Gastrocnemius medialis (tissue), 4 donors: ENCODE measurements around the gene CES4A. TPM values are rescaled to one million over a fixed set of nuclear protein-coding genes. Genes with fewer than 3 reads are reported as not detected.
"Not testable (repeated sequence)": the region's sequence is repeated elsewhere in the genome, so short reads cannot be mapped to it uniquely, and the experiment has no call there.

Experiments used
- ATAC-seq, 2 donors: fragments of 150-250 bp; one replicate each; pipeline ENCODE4 v1.9.1; 2016
- DNase-seq, 2 donors: peaks; one replicate each; pipeline ENCODE4 v3.0.0-alpha.2; 2019
- H3K27ac ChIP-seq, 4 donors: fragments of 200-600 bp; sonication (generic); 1 replicate in 1 of 4; 2 replicates in 3 of 4; pipeline ENCODE4 v1.5.1; 2016 to 2018; ENCODE audit warnings: mild to moderate bottlenecking in 2 of 4, moderate library complexity in 1 of 4
- H3K27me3 ChIP-seq, 3 donors: fragments of 200-600 bp; sonication (generic) in 2 of 3; 1 replicate in 1 of 3; 2 replicates in 2 of 3; pipeline versions ENCODE4 v1.5.1 to v1.6.0; 2016 to 2019; ENCODE audit warnings: mild to moderate bottlenecking in 1 of 3, moderate library complexity in 1 of 3
- H3K36me3 ChIP-seq, 2 donors: fragments of 200-600 bp; sonication (generic) in 1 of 2; one replicate each; pipeline ENCODE4 v1.5.1; 2017 to 2018
- H3K4me1 ChIP-seq, 2 donors: fragments of 200-600 bp; sonication (generic) in 1 of 2; one replicate each; pipeline ENCODE4 v1.5.1; 2016 to 2017; ENCODE audit warnings: mild to moderate bottlenecking in 2 of 2
- H3K4me3 ChIP-seq, 4 donors: fragments of 200-600 bp; sonication (generic) in 3 of 4; 1 replicate in 1 of 4; 2 replicates in 3 of 4; pipeline ENCODE4 v1.5.1; 2016 to 2019; ENCODE audit warnings: mild to moderate bottlenecking in 2 of 4
- H3K9me3 ChIP-seq, 3 donors: fragments of 200-600 bp; sonication (generic) in 2 of 3; 1 replicate in 1 of 3; 2 replicates in 2 of 3; pipeline ENCODE4 v1.5.1; 2016 to 2019
- POLR2A ChIP-seq, 2 donors: fragments of 450-650 bp; IDR thresholded peaks; one replicate each; pipeline ENCODE4 v1.6.1; 2017; ENCODE audit warnings: antibody characterized with exemption in 2 of 2, mild to moderate bottlenecking in 2 of 2, moderate library complexity in 2 of 2
- in situ Hi-C, 4 donors: fragments of 200-750 bp; cut with MboI; loops; one replicate each; pipeline versions ENCODE4 v1.15.0 to v1.8.0; 2017; ENCODE audit warnings: low sequenced_read_pairs in 4 of 4
- intact Hi-C: fragments of 100-400 bp; cut with DNase I; formaldehyde crosslinking; loops from one replicate; pipeline ENCODE4 v1.15.1; 2023; ENCODE audit warnings: low total_unique reads
- total RNA-seq, 4 donors: library from RNA; depleted of rRNA; stranded (reverse); fragments of >200 nt; gene quantifications; one replicate each; pipeline versions ENCODE4 v1.1.0 to v1.2.3, GENCODE V29; 2016
- TF ChIP-seq, protein P1 (sequence below), 5 experiments: fragments of 450-650 bp in 3 of 5; fragments of 200-600 bp in 2 of 5; sonication (generic) in 2 of 5; IDR thresholded peaks in 4 of 5; conservative IDR thresholded peaks in 1 of 5; 1 replicate in 4 of 5; 2 replicates in 1 of 5; pipeline ENCODE4 v1.5.1; 2016 to 2019; ENCODE audit warnings: antibody characterized with exemption in 5 of 5, mild to moderate bottlenecking in 3 of 5, moderate library complexity in 3 of 5

CES4A gene
- total RNA-seq, 4 donors from 2014 or later, result 12.0 to 82.7 (median 17.4) TPM

DNA sequence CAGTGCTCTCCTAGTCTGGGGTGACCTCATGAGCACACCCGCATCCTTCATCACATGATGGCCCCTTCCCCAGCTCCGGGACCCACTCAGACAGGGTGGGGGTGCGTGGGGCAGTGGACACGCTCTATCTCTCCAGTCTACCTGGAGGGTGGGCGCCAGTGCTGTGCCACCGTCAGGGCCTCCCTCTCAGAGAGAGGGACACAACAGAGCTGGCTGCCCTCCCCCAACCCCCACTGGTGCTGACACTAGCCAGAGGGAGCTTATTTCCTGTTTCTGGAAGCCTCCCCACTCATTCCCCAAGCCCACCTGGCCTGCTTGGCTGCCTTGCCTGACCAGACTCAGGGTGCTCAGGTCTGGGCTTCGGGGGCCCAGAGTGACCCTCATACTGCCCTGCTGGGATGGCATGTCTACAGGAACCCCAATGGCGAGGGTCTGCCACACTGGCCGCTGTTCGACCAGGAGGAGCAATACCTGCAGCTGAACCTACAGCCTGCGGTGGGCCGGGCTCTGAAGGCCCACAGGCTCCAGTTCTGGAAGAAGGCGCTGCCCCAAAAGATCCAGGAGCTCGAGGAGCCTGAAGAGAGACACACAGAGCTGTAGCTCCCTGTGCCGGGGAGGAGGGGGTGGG is 44.8 kb upstream of the CES4A start:
- peaks cover 0 to 10% of the 10 kb centered on the region in 2 donors for H3K4me1 ChIP-seq
- no peak overlapping the region for H3K27ac ChIP-seq
- H3K36me3 ChIP-seq, result peaks cover 0 to 55% of the 10 kb centered on the region in 2 donors
- in situ Hi-C loops (no loop called here), intact Hi-C loops (no loop called here)
- ATAC-seq, result no peak
- TF ChIP-seq POLR2A (IDR thresholded peaks at IDR 0.05), result no peak
- TF ChIP-seq, protein P1, sequence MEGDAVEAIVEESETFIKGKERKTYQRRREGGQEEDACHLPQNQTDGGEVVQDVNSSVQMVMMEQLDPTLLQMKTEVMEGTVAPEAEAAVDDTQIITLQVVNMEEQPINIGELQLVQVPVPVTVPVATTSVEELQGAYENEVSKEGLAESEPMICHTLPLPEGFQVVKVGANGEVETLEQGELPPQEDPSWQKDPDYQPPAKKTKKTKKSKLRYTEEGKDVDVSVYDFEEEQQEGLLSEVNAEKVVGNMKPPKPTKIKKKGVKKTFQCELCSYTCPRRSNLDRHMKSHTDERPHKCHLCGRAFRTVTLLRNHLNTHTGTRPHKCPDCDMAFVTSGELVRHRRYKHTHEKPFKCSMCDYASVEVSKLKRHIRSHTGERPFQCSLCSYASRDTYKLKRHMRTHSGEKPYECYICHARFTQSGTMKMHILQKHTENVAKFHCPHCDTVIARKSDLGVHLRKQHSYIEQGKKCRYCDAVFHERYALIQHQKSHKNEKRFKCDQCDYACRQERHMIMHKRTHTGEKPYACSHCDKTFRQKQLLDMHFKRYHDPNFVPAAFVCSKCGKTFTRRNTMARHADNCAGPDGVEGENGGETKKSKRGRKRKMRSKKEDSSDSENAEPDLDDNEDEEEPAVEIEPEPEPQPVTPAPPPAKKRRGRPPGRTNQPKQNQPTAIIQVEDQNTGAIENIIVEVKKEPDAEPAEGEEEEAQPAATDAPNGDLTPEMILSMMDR (IDR thresholded peaks at IDR 0.05 in 4 of 5, conservative IDR thresholded peaks at IDR 0.05 in 1 of 5), result no peak
- no peak overlapping the region for H3K4me3 ChIP-seq
- DNase-seq, result no peak
- H3K9me3 ChIP-seq, result no peaks in the 10 kb centered on the region
- H3K27me3 ChIP-seq, result no peaks in the 10 kb centered on the region

DNA sequence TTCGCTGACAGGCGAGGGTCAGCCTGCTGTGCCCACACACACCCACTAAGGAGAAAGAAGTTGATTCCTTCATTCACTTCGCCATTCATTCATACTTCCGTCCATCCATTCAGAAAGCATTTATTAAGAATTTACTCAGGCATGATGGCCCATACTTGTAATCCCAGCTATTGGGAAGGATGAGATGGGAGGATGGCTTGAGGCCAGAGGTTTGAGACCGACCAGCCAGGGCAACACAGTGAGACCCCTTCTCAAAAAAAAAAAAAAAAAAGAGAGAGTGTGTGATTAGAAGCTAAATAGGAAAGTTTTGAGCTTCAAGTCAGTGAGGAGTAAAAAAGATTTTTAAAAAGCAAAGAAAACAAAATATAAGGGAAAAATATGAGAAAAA is 44.3 kb upstream of the CES4A start:
- Histone ChIP-seq H3K4me1 (peaks cover 4 to 12% of the 10 kb centered on the region in 2 donors), H3K9me3 (no peaks in the 10 kb centered on the region), H3K36me3 (peaks cover 0 to 50% of the 10 kb centered on the region in 2 donors), H3K27ac (no peak overlapping the region), H3K27me3 (no peaks in the 10 kb centered on the region), H3K4me3 (no peak overlapping the region)
- ATAC-seq (no peak), DNase-seq (no peak)
- in situ Hi-C loops (no loop called here), intact Hi-C loops (no loop called here)
- no peak for TF ChIP-seq POLR2A (IDR thresholded peaks at IDR 0.05)
- TF ChIP-seq, protein P1 (IDR thresholded peaks at IDR 0.05 in 4 of 5, conservative IDR thresholded peaks at IDR 0.05 in 1 of 5), result no peak

DNA sequence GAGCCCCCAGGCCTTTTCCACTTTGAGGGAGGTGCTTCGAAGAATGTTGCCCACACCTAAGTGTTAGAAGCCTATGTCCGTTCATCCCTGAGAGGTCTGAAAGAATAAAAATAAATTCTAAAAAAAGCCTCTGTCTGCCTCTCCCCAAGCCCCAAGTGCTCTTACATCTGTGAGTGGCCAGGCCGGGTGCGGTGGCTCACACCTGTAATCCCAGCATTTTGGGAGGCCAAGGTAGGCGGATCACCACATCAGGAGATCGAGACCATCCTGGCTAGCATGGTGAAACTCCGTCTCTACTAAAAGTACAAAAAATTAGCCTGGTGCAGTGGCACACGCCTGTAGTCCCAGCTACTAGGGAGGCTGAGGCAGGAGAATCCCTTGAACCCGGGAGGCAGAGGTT is 43.4 kb upstream of the CES4A start:
- H3K27me3 ChIP-seq, H3K4me3 ChIP-seq, in situ Hi-C loops, H3K9me3 ChIP-seq, intact Hi-C loops, DNase-seq, ATAC-seq: not testable (repeated sequence)
- peak overlapping the region in 3 of 4 donors; percentile 6 to 22 (median 18) for H3K27ac ChIP-seq
- peaks cover 0 to 41% of the 10 kb centered on the region in 2 donors for H3K36me3 ChIP-seq
- H3K4me1 ChIP-seq, result peaks cover 10 to 14% of the 10 kb centered on the region in 2 donors

DNA sequence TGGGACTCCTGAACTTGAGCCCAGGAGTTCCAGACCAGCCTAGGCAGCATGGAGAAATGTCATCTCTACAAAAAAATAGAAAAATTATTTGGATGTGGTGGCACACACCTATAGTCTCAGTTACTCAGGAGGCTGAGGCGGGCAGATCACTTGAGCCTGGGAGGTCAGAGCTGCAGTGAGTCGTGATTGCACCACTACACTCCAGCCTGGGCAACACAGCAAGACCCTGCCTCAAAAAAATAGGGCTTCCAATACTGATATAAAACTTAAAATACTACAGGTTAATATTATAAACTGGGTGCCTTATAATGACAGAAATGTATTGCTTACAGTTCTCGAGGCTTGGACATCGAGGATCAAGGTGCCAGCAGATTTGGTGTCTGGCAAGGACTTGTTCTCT is 42.5 kb upstream of the CES4A start:
- no peaks in the 10 kb centered on the region for H3K27me3 ChIP-seq
- TF ChIP-seq, protein P1 (IDR thresholded peaks at IDR 0.05 in 4 of 5, conservative IDR thresholded peaks at IDR 0.05 in 1 of 5), result no peak
- no peak for TF ChIP-seq POLR2A (IDR thresholded peaks at IDR 0.05)
- no peak overlapping the region for H3K4me3 ChIP-seq
- peaks cover 0 to 31% of the 10 kb centered on the region in 2 donors for H3K36me3 ChIP-seq
- peak overlapping the region in 3 of 4 donors; percentile 7 to 97 (median 22) for H3K27ac ChIP-seq
- ATAC-seq, result no peak
- no peaks in the 10 kb centered on the region for H3K9me3 ChIP-seq
- peaks cover 15 to 22% of the 10 kb centered on the region in 2 donors for H3K4me1 ChIP-seq
- in situ Hi-C loops, result no loop called here
- no peak for DNase-seq
- intact Hi-C loops, result loop anchor here (2.0 kb wide), 1 partner anchor 209 kb away; no protein-coding TSS in a partner anchor

DNA sequence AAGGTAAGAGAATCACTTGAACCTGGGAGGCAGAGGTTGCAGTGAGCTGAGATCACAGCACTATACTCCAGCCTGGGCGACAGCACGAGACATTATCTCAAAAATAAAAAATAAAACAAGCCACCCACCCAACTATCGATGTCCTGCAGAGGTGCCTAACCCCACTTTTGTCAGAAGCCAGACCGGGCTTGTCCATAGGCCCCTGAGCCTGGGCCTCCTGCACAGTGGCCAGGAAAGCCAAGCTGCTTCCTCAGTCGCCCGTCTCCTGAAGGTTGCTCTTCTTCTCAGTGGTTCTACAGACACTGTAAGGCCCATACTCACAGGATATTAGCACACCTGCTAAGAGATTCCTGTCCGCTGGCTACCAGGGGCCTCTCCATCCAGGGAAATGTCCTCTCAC is 41.8 kb upstream of the CES4A start:
- ATAC-seq, result no peak
- intact Hi-C loops (loop anchor here (2.0 kb wide), 1 partner anchor 208 kb away; no protein-coding TSS in a partner anchor), in situ Hi-C loops (no loop called here)
- Histone ChIP-seq H3K9me3 (no peaks in the 10 kb centered on the region), H3K27ac (peak overlapping the region; percentile 97 to 99 (median 97)), H3K4me1 (peaks cover 15 to 28% of the 10 kb centered on the region in 2 donors), H3K36me3 (peaks cover 0 to 25% of the 10 kb centered on the region in 2 donors), H3K27me3 (no peaks in the 10 kb centered on the region), H3K4me3 (no peak overlapping the region)
- TF ChIP-seq, protein P1 (IDR thresholded peaks at IDR 0.05 in 4 of 5, conservative IDR thresholded peaks at IDR 0.05 in 1 of 5), result no peak
- TF ChIP-seq POLR2A (IDR thresholded peaks at IDR 0.05), result no peak
- DNase-seq, result no peak
